ENCODE measurements around the gene GCG. TPM values are rescaled to one million over a fixed set of nuclear protein-coding genes. Genes with fewer than 3 reads are reported as not detected.

Gene GCG
- total RNA-seq (2022; extraction: Qiagen RNA extraction) = 0.05 TPM in 1 of 5 replicates, not detected in the others

DNA sequence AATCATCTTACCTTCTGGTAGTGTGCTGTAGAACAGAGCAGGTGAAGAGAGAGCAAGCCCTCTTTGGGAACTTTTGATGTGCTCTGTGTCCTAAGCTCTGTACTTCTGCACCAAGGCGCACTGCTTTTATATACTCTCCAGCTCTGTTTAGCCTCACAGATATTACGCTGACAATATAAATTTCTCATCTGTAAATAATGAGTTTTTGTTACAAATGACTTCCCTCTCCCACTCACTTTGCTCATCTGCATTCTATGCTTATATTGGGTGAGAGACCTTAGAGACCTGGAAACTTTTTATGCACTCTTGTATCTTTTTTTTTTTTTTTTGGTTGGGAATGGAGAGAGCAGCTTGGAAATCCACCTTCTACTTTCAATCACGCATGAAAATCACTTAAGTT lies at the start of gene GCG:
Gene GCG, minus strand, starts transcription at position 101 of the 400 bp plus-strand sequence. CDS start 3,069 bp downstream, outside the sequence.

Other genes starting within 250 kb of the GCG start
- gene DPP4, start 78.0 kb downstream of the GCG start, total RNA-seq (2022; extraction: Qiagen RNA extraction) = 0.65 to 1.1 TPM (median 0.87 TPM) in 5 replicates
- 0.08 to 0.11 TPM (median 0.09 TPM) in 3 of 5 replicates, not detected in the others for gene FAP, start 91.2 kb upstream of the GCG start, total RNA-seq (2022; extraction: Qiagen RNA extraction)
- 0.71 to 1.1 TPM (median 0.94 TPM) in 5 replicates for gene IFIH1, start 166.4 kb upstream of the GCG start, total RNA-seq (2022; extraction: Qiagen RNA extraction)
- 5.3 to 6.5 TPM (median 6.3 TPM) in 5 replicates for gene GCA, start 191.9 kb upstream of the GCG start, total RNA-seq (2022; extraction: Qiagen RNA extraction)

Measured in A549 treated with AZD2906 at 1 μM for 4 hours (cell line).